HepG2 (cell line): ENCODE results near the gene TALDO1. TPM values are rescaled to one million over a fixed set of nuclear protein-coding genes. Genes with fewer than 3 reads are reported as not detected.

Source experiments
- ATAC-seq: fragments of 200-7000 bp; cut with Tn5 transposase; 3 replicates; pipeline ENCODE4 v1.9.1; 2020; ENCODE audit warnings: mild to moderate bottlenecking, moderate library complexity
- BruUV-seq: library from RNA; stranded (reverse); fragments of 400-500 nt; replicated peaks from 2 replicates; lab custom pipeline; 2021; lab: Mats Ljungman, UMichigan
- CTCF ChIA-PET: fragments of 300-600 bp; formaldehyde crosslinking; extraction: SDS; loops from one replicate; lab custom pipeline; 2021; ENCODE audit warnings: low total read pairs, inconsistent platforms, low intra/inter-chr PET ratio; lab: Yijun Ruan, JAX
- POLR2A ChIA-PET: fragments of 350-600 bp; sonication (Branson Sonifier 250); formaldehyde crosslinking; loops from one replicate; lab custom pipeline; 2020; ENCODE audit warnings: antibody characterized with exemption, inconsistent platforms; lab: Yijun Ruan, JAX
- DNase-seq: peaks from one replicate; pipeline ENCODE4 v3.0.0-alpha.2; 2015; ENCODE audit warnings: low spot score
- FAIRE-seq: peaks from 3 replicates; lab custom pipeline; 2011; peaks lifted over from hg19 to GRCh38; lab: Jason Lieb, UNC
- H2AFZ ChIP-seq: one replicate; pipeline ENCODE4 v1.6.1; 2011; ENCODE audit warnings: low read length, inconsistent platforms
- H3K27ac ChIP-seq: fragments of 300-600 bp; 3 replicates; pipeline ENCODE4 v1.8.0; 2011; ENCODE audit warnings: mixed run types, mild to moderate bottlenecking, mixed read lengths, low read length, inconsistent platforms; ENCODE audit not compliant: insufficient read depth; ENCODE audit errors: extremely low read length
- H3K27me3 ChIP-seq, 2 experiments: fragments of 200-600 bp in 1 of 2; 2 replicates in 1 of 2; 3 replicates in 1 of 2; pipeline versions ENCODE4 v1.6.0 to v1.8.0; 2011; ENCODE audit warnings: low read length in 2 of 2, mild to moderate bottlenecking in 2 of 2, moderate library complexity in 2 of 2, inconsistent platforms in 1 of 2; ENCODE audit not compliant: insufficient read depth in 2 of 2, control insufficient read depth in 1 of 2
- H3K36me3 ChIP-seq, 2 experiments: fragments of 200-600 bp in 1 of 2; replicated peaks in 1 of 2; 2 replicates in 1 of 2; 3 replicates in 1 of 2; pipeline versions ENCODE4 v1.5.1 to v1.8.0; 2011; ENCODE audit warnings: low read length in 2 of 2, inconsistent platforms in 1 of 2; ENCODE audit not compliant: insufficient read depth in 2 of 2, control insufficient read depth in 1 of 2
- H3K4me1 ChIP-seq: 2 replicates; pipeline ENCODE4 v1.5.1; 2012; ENCODE audit warnings: low read length, inconsistent platforms; ENCODE audit not compliant: insufficient read depth
- H3K4me2 ChIP-seq: 2 replicates; pipeline ENCODE4 v1.6.0; 2011; ENCODE audit warnings: low read depth, low read length, inconsistent platforms
- H3K4me3 ChIP-seq, 3 experiments: fragments of 200-600 bp in 1 of 3; sonication (generic), shearing (Covaris generic) in 1 of 3; replicated peaks in 1 of 3; 2 replicates each; pipeline ENCODE4 v1.5.1; 2011 to 2016; ENCODE audit warnings: low read length in 3 of 3, inconsistent platforms in 2 of 3, low read depth in 2 of 3, mild to moderate bottlenecking in 2 of 3, control low read depth in 1 of 3, mixed read lengths in 1 of 3; ENCODE audit not compliant: insufficient read depth in 1 of 3
- H3K79me2 ChIP-seq: one replicate; pipeline ENCODE4 v1.6.1; 2011; ENCODE audit warnings: low read length, inconsistent platforms; ENCODE audit not compliant: insufficient read depth
- H3K9ac ChIP-seq: 2 replicates; pipeline ENCODE4 v1.6.0; 2011; ENCODE audit warnings: mild to moderate bottlenecking, low read depth, low read length, inconsistent platforms; ENCODE audit not compliant: insufficient read depth
- H3K9me3 ChIP-seq: 2 replicates; pipeline ENCODE4 v1.5.1; 2012; ENCODE audit warnings: mild to moderate bottlenecking, low read length
- H4K20me1 ChIP-seq: 2 replicates; pipeline ENCODE4 v1.6.0; 2011; ENCODE audit warnings: inconsistent platforms, mild to moderate bottlenecking, low read length, moderate library complexity; ENCODE audit not compliant: insufficient read depth
- HNRNPH1 ChIP-seq: fragments of 200-400 bp; formaldehyde crosslinking; optimal IDR thresholded peaks from 2 replicates; pipeline ENCODE3; 2017; ENCODE audit warnings: mild to moderate bottlenecking, low read depth, low read length
- HNRNPL ChIP-seq: fragments of 200-400 bp; formaldehyde crosslinking; IDR thresholded peaks from 2 replicates; pipeline ENCODE4 v1.6.1; 2017; ENCODE audit warnings: mild to moderate bottlenecking, low read depth, low read length
- MEIS1 ChIP-seq: sonication (generic); formaldehyde crosslinking; IDR thresholded peaks from 2 replicates; pipeline ENCODE4 v1.9.0; 2021; ENCODE audit warnings: mild to moderate bottlenecking, missing genetic modification reagents, moderate library complexity, borderline replicate concordance
- MYNN ChIP-seq: sonication (generic); formaldehyde crosslinking; IDR thresholded peaks from 2 replicates; pipeline ENCODE4 v1.4.0; 2020; ENCODE audit warnings: mild to moderate bottlenecking, low read depth, missing genetic modification reagents
- SIN3B ChIP-seq: fragments of 150-350 bp; IDR thresholded peaks from 2 replicates; pipeline ENCODE4 v1.6.1; 2014; ENCODE audit warnings: low read length
- SMAD1 ChIP-seq: sonication (generic); formaldehyde crosslinking; IDR thresholded peaks from 2 replicates; pipeline ENCODE4 v1.4.0; 2020; ENCODE audit warnings: missing genetic modification reagents, low read depth, mild to moderate bottlenecking, borderline replicate concordance
- TBL1XR1 ChIP-seq: fragments of 150-350 bp; IDR thresholded peaks from 2 replicates; pipeline ENCODE4 v1.6.1; 2014; ENCODE audit warnings: borderline replicate concordance, low read length; ENCODE audit not compliant: partially characterized antibody
- ZBTB1 ChIP-seq: sonication (generic); formaldehyde crosslinking; IDR thresholded peaks from 2 replicates; pipeline ENCODE4 v1.4.0; 2020; ENCODE audit warnings: missing genetic modification reagents, borderline replicate concordance
- ZNF10 ChIP-seq: sonication (generic); formaldehyde crosslinking; IDR thresholded peaks from 2 replicates; pipeline ENCODE4 v1.4.0; 2020; ENCODE audit warnings: mild to moderate bottlenecking, low read depth, missing genetic modification reagents, borderline replicate concordance
- ZNF292 ChIP-seq: sonication (generic); formaldehyde crosslinking; IDR thresholded peaks from 2 replicates; pipeline ENCODE4 v1.8.1; 2022; ENCODE audit warnings: mild to moderate bottlenecking, low read depth, missing genetic modification reagents, borderline replicate concordance
- ZNF44 ChIP-seq: sonication (generic); formaldehyde crosslinking; IDR thresholded peaks from 2 replicates; pipeline ENCODE4 v1.5.1; 2020; ENCODE audit warnings: mild to moderate bottlenecking, missing genetic modification reagents
- ZNF607 ChIP-seq: sonication (generic); formaldehyde crosslinking; IDR thresholded peaks from 2 replicates; pipeline ENCODE4 v1.5.1; 2020; ENCODE audit warnings: missing genetic modification reagents, mild to moderate bottlenecking, borderline replicate concordance
- ZNF747 ChIP-seq: sonication (generic); formaldehyde crosslinking; IDR thresholded peaks from 2 replicates; pipeline ENCODE4 v1.8.1; 2023; ENCODE audit warnings: missing genetic modification reagents, mild to moderate bottlenecking, borderline replicate concordance
- ZNF777 ChIP-seq: sonication (generic); formaldehyde crosslinking; IDR thresholded peaks from 2 replicates; pipeline ENCODE4 v1.4.0; 2020; ENCODE audit warnings: missing genetic modification reagents
- WGBS: methylation state at CpG from one replicate; pipeline ENCODE4 v1.1.6; 2017; ENCODE audit warnings: low lambda C conversion rate; 5-methylcytosine and 5-hydroxymethylcytosine counted together
- in situ Hi-C: cut with HindIII; loops from 2 replicates; pipeline ENCODE4 v1.10.0; 2017; ENCODE audit warnings: low pct_unique_long_range_greater_than_20kb; ENCODE audit not compliant: extremely low pct_ligation_motif_present
- intact Hi-C: fragments of 100-400 bp; cut with micrococcal nuclease; formaldehyde crosslinking; loops from one replicate; pipeline ENCODE4 v1.10.0; 2022; ENCODE audit not compliant: unreplicated experiment
- polyA plus RNA-seq, 8 experiments: library from polyadenylated mRNA; depleted of rRNA in 3 of 8; stranded (reverse) in 7 of 8; unstranded in 1 of 8; fragments of >200 nt; fragmentation: Illumina TruSeq in 4 of 8; extraction: Trizol in 4 of 8; gene quantifications; 2 replicates each; pipeline versions ENCODE4 v1.2.1 to v1.2.3, GENCODE V29; 2011 to 2016; ENCODE audit warnings: low read depth in 4 of 8, missing spikeins in 1 of 8, mixed read lengths in 1 of 8; ENCODE audit not compliant: insufficient read depth in 1 of 8
- total RNA-seq, 5 experiments: library from RNA; depleted of rRNA; stranded (reverse); fragments of >200 nt; fragmentation: Illumina TruSeq; extraction: Trizol; gene quantifications; 2 replicates each; pipeline ENCODE4 v1.2.3, GENCODE V29; 2016; ENCODE audit warnings: low read depth in 1 of 5
- TF ChIP-seq, protein P1 (sequence below): IDR thresholded peaks from 2 replicates; pipeline ENCODE4 v1.6.1; 2016; ENCODE audit warnings: low read depth, borderline replicate concordance
- TF ChIP-seq, protein P2 (sequence below), 2 experiments: fragments of 450-650 bp in 1 of 2; sonication (generic) in 1 of 2; formaldehyde crosslinking in 1 of 2; IDR thresholded peaks; 2 replicates each; pipeline versions ENCODE4 v1.6.1 to v1.8.0; 2016 to 2022; ENCODE audit warnings: antibody characterized with exemption in 1 of 2, mild to moderate bottlenecking in 1 of 2, missing genetic modification reagents in 1 of 2

Gene TALDO1
- total and polyA plus RNA-seq, 2 of the 13 experiments (the other 11 are each of a cell fraction or from before 2014, with no cell fraction given), result 107 to 240 TPM

DNA sequence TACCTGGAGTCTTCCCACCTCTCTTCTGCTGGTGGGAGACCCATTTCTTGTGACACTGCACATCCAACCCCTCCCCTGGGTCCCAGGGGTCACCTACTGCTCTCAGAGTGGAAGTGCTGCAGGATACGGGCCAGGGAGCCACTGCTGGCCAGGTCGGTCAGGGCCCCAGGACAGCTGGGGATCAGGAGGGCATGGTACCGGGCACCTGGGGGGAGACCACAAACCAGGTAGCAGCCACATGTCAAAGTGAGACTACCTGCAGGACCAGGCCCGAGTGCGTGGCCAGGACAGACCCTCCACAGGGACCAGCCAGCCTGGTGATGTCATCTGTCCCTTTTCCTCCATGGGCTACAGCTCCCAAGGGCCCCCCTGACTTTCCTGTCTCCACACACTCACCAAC, 26.2 kb downstream of the TALDO1 start:
- no peak for FAIRE-seq

More for the DNA sequence above, 26.2 kb downstream of the TALDO1 start:
- Histone ChIP-seq H3K4me2 (no peak overlapping the region), H3K27me3 (no peaks in the 10 kb centered on the region), H3K36me3 (peaks cover 19 to 37% of the 10 kb centered on the region in 2 experiments; a peak in 4 of 5 replicates), H3K79me2 (peaks cover 32% of the 10 kb centered on the region), H3K27ac (no peak overlapping the region), H2AFZ (no peak overlapping the region), H3K4me1 (peaks cover 46% of the 10 kb centered on the region), H3K9ac (no peak overlapping the region), H3K9me3 (no peaks in the 10 kb centered on the region), H4K20me1 (peaks cover 6% of the 10 kb centered on the region), H3K4me3 (no peak overlapping the region)
- TF ChIP-seq ZNF10 (no peak), SIN3B (no peak), HNRNPL (no peak), HNRNPH1 (no peak), TBL1XR1 (no peak), ZNF607 (CRISPR knock-in tag) (no peak), ZNF292 (CRISPR knock-in tag) (no peak), SMAD1 (CRISPR knock-in tag) (no peak), ZNF44 (no peak), ZBTB1 (no peak), ZNF747 (CRISPR knock-in tag) (no peak), MEIS1 (no peak), ZNF777 (CRISPR knock-in tag) (no peak), MYNN (CRISPR knock-in tag) (no peak)
- TF ChIP-seq, protein P1, sequence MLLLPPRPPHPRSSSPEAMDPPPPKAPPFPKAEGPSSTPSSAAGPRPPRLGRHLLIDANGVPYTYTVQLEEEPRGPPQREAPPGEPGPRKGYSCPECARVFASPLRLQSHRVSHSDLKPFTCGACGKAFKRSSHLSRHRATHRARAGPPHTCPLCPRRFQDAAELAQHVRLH, result no peak
- TF ChIP-seq, protein P2, sequence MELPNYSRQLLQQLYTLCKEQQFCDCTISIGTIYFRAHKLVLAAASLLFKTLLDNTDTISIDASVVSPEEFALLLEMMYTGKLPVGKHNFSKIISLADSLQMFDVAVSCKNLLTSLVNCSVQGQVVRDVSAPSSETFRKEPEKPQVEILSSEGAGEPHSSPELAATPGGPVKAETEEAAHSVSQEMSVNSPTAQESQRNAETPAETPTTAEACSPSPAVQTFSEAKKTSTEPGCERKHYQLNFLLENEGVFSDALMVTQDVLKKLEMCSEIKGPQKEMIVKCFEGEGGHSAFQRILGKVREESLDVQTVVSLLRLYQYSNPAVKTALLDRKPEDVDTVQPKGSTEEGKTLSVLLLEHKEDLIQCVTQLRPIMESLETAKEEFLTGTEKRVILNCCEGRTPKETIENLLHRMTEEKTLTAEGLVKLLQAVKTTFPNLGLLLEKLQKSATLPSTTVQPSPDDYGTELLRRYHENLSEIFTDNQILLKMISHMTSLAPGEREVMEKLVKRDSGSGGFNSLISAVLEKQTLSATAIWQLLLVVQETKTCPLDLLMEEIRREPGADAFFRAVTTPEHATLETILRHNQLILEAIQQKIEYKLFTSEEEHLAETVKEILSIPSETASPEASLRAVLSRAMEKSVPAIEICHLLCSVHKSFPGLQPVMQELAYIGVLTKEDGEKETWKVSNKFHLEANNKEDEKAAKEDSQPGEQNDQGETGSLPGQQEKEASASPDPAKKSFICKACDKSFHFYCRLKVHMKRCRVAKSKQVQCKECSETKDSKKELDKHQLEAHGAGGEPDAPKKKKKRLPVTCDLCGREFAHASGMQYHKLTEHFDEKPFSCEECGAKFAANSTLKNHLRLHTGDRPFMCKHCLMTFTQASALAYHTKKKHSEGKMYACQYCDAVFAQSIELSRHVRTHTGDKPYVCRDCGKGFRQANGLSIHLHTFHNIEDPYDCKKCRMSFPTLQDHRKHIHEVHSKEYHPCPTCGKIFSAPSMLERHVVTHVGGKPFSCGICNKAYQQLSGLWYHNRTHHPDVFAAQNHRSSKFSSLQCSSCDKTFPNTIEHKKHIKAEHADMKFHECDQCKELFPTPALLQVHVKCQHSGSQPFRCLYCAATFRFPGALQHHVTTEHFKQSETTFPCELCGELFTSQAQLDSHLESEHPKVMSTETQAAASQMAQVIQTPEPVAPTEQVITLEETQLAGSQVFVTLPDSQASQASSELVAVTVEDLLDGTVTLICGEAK (IDR thresholded peaks at IDR 0.05), result no peak
- TF ChIP-seq, protein P2 (CRISPR knock-in tag; IDR thresholded peaks at IDR 0.05), result no peak
- ATAC-seq (no peak), DNase-seq (no peak)
- no TSS peak for BruUV-seq
- WGBS, result 100% methylated on average over 2 of the region's 5 CpGs
- in situ Hi-C loops, result no loop called here
- POLR2A ChIA-PET, result interaction anchor here (1.2 kb wide), 1 partner anchor 47 kb away, joined by 3 read pairs; no protein-coding TSS in a partner anchor
- intact Hi-C loops, result no loop called here
- CTCF ChIA-PET, result no interaction called here
